Suprapubic skin (tissue), 4 donors: ENCODE results near the gene ABCC1. TPM values are rescaled to one million over a fixed set of nuclear protein-coding genes. Genes with fewer than 3 reads are reported as not detected.

Experiments
- DNase-seq, 2 donors: peaks; one replicate each; pipeline ENCODE4 v3.0.0-alpha.2; 2019; ENCODE audit warnings: low spot score in 2 of 2
- H3K27ac ChIP-seq: fragments of 200-600 bp; sonication (generic); one replicate; pipeline ENCODE4 v1.5.1; 2019
- H3K27me3 ChIP-seq: fragments of 200-600 bp; sonication (generic); one replicate; pipeline ENCODE4 v1.5.1; 2019
- H3K36me3 ChIP-seq: fragments of 200-600 bp; sonication (generic); one replicate; pipeline ENCODE4 v1.5.1; 2019
- H3K4me1 ChIP-seq: fragments of 200-600 bp; sonication (generic); one replicate; pipeline ENCODE4 v1.5.1; 2019
- H3K4me3 ChIP-seq: fragments of 200-600 bp; sonication (generic); one replicate; pipeline ENCODE4 v1.5.1; 2019; ENCODE audit warnings: mild to moderate bottlenecking
- H3K9me3 ChIP-seq: fragments of 200-600 bp; sonication (generic); one replicate; pipeline ENCODE4 v1.5.1; 2019
- EP300 ChIP-seq: sonication (generic); formaldehyde crosslinking; IDR thresholded peaks from one replicate; pipeline ENCODE4 v1.6.1; 2017; ENCODE audit warnings: antibody characterized with exemption
- POLR2A ChIP-seq, 2 donors: fragments of 450-650 bp; IDR thresholded peaks; one replicate each; pipeline ENCODE4 v1.6.1; 2017; ENCODE audit warnings: antibody characterized with exemption in 2 of 2, mild to moderate bottlenecking in 2 of 2, moderate library complexity in 2 of 2
- POLR2AphosphoS5 ChIP-seq, 3 donors: sonication (generic); formaldehyde crosslinking; IDR thresholded peaks; one replicate each; pipeline ENCODE4 v1.6.1; 2017; ENCODE audit warnings: antibody characterized with exemption in 3 of 3
- WGBS: methylation state at CpG from one replicate; pipeline ENCODE4 v1.1.5; 2018; 5-methylcytosine and 5-hydroxymethylcytosine counted together
- total RNA-seq, 4 donors: library from RNA; depleted of rRNA; stranded (reverse); fragments of >200 nt; gene quantifications; one replicate each; pipeline ENCODE4 v1.1.0, GENCODE V29; 2016
- TF ChIP-seq, protein P1 (sequence below), 2 donors: fragments of 200-600 bp in 1 of 2; fragments of 450-650 bp in 1 of 2; sonication (generic) in 1 of 2; IDR thresholded peaks; one replicate each; pipeline ENCODE4 v1.5.1; 2016 to 2019; ENCODE audit warnings: antibody characterized with exemption in 2 of 2, mild to moderate bottlenecking in 1 of 2, moderate library complexity in 1 of 2

ABCC1 gene
- total RNA-seq, 4 donors from 2014 or later: 22.1 to 37.4 (median 27.2) TPM

DNA sequence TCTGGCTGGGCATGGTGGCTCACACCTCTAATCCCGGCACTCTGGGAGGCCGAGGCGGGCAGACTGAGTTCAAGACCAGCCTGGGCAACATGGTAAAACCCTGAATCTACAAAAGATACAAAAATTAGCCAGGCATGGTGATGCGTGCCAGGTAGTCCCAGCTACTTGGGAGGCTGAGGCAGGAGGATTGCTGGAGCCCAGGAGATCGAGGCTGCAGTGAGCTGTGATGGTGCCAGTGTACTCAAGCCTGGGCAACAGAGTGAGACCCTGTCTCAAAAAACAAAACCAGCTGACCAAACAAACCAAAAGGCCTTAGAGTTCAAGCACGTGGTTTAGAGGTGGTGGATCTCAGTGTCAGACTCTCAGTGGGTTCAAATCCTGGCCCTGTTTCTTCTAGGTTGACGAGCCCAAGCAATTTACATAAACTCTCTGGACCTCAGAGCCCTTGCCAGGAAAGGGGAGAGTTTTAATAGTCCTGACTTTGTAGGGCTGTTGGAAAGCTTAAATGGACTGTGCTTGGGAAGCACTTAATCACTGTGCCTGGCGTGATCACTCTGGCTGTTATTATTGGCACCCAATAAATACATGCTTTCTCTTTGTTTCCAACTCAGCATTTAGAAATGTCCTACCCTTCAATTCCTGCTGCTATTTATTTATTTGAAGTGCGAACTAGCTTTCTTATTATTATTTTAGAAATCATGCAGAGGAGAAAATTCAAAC lies 44.7 kb downstream of the ABCC1 start:
- no peak for DNase-seq
- TF ChIP-seq, protein P1, sequence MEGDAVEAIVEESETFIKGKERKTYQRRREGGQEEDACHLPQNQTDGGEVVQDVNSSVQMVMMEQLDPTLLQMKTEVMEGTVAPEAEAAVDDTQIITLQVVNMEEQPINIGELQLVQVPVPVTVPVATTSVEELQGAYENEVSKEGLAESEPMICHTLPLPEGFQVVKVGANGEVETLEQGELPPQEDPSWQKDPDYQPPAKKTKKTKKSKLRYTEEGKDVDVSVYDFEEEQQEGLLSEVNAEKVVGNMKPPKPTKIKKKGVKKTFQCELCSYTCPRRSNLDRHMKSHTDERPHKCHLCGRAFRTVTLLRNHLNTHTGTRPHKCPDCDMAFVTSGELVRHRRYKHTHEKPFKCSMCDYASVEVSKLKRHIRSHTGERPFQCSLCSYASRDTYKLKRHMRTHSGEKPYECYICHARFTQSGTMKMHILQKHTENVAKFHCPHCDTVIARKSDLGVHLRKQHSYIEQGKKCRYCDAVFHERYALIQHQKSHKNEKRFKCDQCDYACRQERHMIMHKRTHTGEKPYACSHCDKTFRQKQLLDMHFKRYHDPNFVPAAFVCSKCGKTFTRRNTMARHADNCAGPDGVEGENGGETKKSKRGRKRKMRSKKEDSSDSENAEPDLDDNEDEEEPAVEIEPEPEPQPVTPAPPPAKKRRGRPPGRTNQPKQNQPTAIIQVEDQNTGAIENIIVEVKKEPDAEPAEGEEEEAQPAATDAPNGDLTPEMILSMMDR (IDR thresholded peaks at IDR 0.05): no peak
- TF ChIP-seq EP300 (no peak), POLR2AphosphoS5 (IDR thresholded peaks at IDR 0.05) (no peak), POLR2A (IDR thresholded peaks at IDR 0.05) (no peak)
- Histone ChIP-seq H3K27me3 (no peaks in the 10 kb centered on the region), H3K27ac (peak overlapping the region; percentile 54), H3K4me1 (peaks cover 38% of the 10 kb centered on the region), H3K9me3 (no peaks in the 10 kb centered on the region), H3K4me3 (no peak overlapping the region), H3K36me3 (peaks cover 3% of the 10 kb centered on the region)
- WGBS: 65% methylated on average over 9 of the region's 9 CpGs

DNA sequence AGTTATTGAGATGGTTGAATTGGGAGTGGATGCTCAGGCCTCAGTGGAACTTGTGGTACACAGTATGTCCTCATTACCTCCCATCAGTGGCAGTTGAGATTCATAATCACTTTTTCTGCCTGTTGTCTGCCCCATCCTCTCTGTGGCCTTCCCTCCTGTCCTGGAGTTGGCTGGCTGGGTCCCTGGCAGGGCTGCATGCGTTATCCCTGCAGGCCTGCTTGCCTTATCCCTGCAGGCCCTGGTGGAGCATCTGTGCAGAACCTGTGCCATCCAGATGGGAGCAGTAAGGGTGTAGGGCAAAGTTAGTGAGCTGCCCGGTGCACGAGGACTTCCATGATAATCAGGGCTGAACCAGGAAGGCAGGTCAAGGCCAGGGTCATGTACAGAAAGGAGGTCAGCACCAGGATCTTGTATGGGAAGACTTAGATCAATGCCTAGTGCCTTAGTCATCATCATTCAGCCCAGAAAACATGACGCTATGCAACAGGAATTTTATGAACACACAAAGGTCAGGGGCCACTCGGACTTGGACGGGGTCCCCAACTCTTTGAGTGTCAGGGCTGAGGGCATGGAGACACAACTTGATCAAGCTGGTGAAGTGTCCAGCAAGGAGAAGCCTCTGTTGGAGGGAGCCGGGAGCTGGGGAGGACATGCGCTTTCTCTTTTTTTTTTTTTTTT lies 47.2 kb downstream of the ABCC1 start:
- peaks cover 38% of the 10 kb centered on the region for H3K4me1 ChIP-seq
- WGBS: 71% methylated on average over 8 of the region's 8 CpGs
- H3K4me3 ChIP-seq: no peak overlapping the region
- DNase-seq: no peak
- no peaks in the 10 kb centered on the region for H3K9me3 ChIP-seq
- no peaks in the 10 kb centered on the region for H3K27me3 ChIP-seq
- peak overlapping the region; percentile 59 for H3K27ac ChIP-seq
- H3K36me3 ChIP-seq: peaks cover under 1% of the 10 kb centered on the region
- TF ChIP-seq, protein P1 (IDR thresholded peaks at IDR 0.05): no peak
- no peak for TF ChIP-seq EP300
- no peak for TF ChIP-seq POLR2AphosphoS5 (IDR thresholded peaks at IDR 0.05)
- TF ChIP-seq POLR2A (IDR thresholded peaks at IDR 0.05): no peak

GRCh38 chr16:16000685-16001084 lies 51.3 kb downstream of the ABCC1 start:
- H3K9me3 ChIP-seq: no peaks in the 10 kb centered on the region
- peaks cover 30% of the 10 kb centered on the region for H3K4me1 ChIP-seq
- H3K36me3 ChIP-seq: no peaks in the 10 kb centered on the region
- H3K4me3 ChIP-seq: no peak overlapping the region
- no peak for DNase-seq
- TF ChIP-seq EP300: no peak
- no peak for TF ChIP-seq POLR2AphosphoS5 (IDR thresholded peaks at IDR 0.05)
- no peak for TF ChIP-seq POLR2A (IDR thresholded peaks at IDR 0.05)
- TF ChIP-seq, protein P1 (IDR thresholded peaks at IDR 0.05): no peak
- no peak overlapping the region for H3K27ac ChIP-seq
- no peaks in the 10 kb centered on the region for H3K27me3 ChIP-seq
- 94% methylated on average over 1 of the region's 1 CpG for WGBS

DNA sequence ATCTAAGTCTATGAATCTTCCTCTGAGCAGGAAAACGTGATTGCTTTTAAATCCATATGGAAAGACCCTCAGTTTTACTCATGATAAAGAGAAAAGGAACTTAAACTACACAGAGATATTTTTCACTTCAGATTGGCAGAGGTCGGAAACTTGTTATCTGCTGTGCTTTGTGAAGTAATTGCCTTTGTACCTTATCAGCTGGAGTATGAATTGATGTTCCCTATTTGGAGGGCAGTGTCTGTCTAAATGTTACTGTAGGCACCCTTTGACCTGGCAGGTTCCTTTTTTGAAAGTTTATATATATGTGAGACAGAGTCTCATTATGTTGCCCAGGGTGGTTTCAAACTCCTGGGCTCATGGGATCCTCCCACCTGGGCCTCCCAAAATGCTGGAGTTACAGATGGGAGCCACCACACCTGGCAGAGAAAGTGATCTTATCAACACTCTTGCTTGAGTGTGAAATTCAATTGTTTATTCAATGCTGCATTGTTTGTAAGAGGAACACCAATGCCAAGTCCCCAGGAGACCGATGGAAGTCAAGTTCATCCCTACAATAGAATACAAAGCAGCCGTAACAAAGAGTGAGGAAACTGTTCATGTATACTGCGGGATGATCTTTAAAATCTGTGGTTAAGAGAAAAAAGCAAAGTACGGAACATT lies 52.3 kb downstream of the ABCC1 start:
- WGBS: 93% methylated on average over 6 of the region's 6 CpGs
- Histone ChIP-seq H3K9me3 (no peaks in the 10 kb centered on the region), H3K27ac (no peak overlapping the region), H3K4me3 (no peak overlapping the region), H3K4me1 (peaks cover 22% of the 10 kb centered on the region), H3K36me3 (no peaks in the 10 kb centered on the region), H3K27me3 (no peaks in the 10 kb centered on the region)
- TF ChIP-seq, protein P1 (IDR thresholded peaks at IDR 0.05): no peak
- TF ChIP-seq POLR2A (IDR thresholded peaks at IDR 0.05) (no peak), EP300 (no peak), POLR2AphosphoS5 (IDR thresholded peaks at IDR 0.05) (no peak)
- no peak for DNase-seq
